Cardiac muscle cell (in vitro differentiated cells and primary cell): ENCODE measurements around the gene ERP44. TPM values are rescaled to one million over a fixed set of nuclear protein-coding genes. Genes with fewer than 3 reads are reported as not detected.

Source experiments
- DNase-seq, 2 donors: peaks; one replicate each; pipeline versions ENCODE4 v3.0.0 to v3.0.0-alpha.2; 2010 to 2017; ENCODE audit warnings: low read depth in 1 of 2, low spot score in 1 of 2
- H3K27ac ChIP-seq: fragments of 200-600 bp; sonication (generic); 2 replicates; pipeline ENCODE4 v1.5.1; 2016
- H3K27me3 ChIP-seq: fragments of 200-600 bp; sonication (generic); 2 replicates; pipeline ENCODE4 v1.6.0; 2016; ENCODE audit warnings: control low read depth
- H3K36me3 ChIP-seq: fragments of 200-600 bp; sonication (generic); 2 replicates; pipeline ENCODE4 v1.5.1; 2016; ENCODE audit warnings: control low read depth
- H3K4me1 ChIP-seq: fragments of 200-600 bp; sonication (generic); 2 replicates; pipeline ENCODE4 v1.8.1; 2017; ENCODE audit warnings: low read depth, mild to moderate bottlenecking, mixed run types
- H3K4me3 ChIP-seq: fragments of 200-600 bp; sonication (generic); 2 replicates; pipeline ENCODE4 v1.5.1; 2016; ENCODE audit warnings: mild to moderate bottlenecking
- H3K9me3 ChIP-seq: fragments of 200-600 bp; sonication (generic); 2 replicates; pipeline ENCODE4 v1.5.1; 2017; ENCODE audit warnings: low read depth, mild to moderate bottlenecking, control low read depth
- CTCF ChIP-seq: IDR thresholded peaks from 2 replicates; pipeline ENCODE4 v1.5.1; 2012; ENCODE audit warnings: low read depth, mild to moderate bottlenecking, low read length
- polyA plus RNA-seq: library from polyadenylated mRNA; unstranded; fragments of >200 nt; fragmentation: Nextera tagmentation; extraction: Ambion mirVana; gene quantifications from 2 replicates; pipeline ENCODE4 v1.2.1, GENCODE V29; 2016
- total RNA-seq: library from RNA; depleted of rRNA; stranded (reverse); fragments of >200 nt; gene quantifications from 2 replicates; pipeline ENCODE4 v1.2.3, GENCODE V29; 2016

Gene ERP44
- total and polyA plus RNA-seq, 2 experiments from 2014 or later, result 10.0 to 35.3 TPM

- no peaks in the 10 kb centered on the region for H3K27me3 ChIP-seq
- H3K4me3 ChIP-seq, result no peak overlapping the region
- DNase-seq, result no peak
- no peak for TF ChIP-seq CTCF
- H3K4me1 ChIP-seq, result no peaks in the 10 kb centered on the region
- no peaks in the 10 kb centered on the region for H3K9me3 ChIP-seq
- no peaks in the 10 kb centered on the region for H3K36me3 ChIP-seq
- H3K27ac ChIP-seq, result no peak overlapping the region
Measured at GRCh38 chr9:100027543-100027942, 71.3 kb downstream of the ERP44 start.

GRCh38 chr9:100021931-100022330 lies 76.9 kb downstream of the ERP44 start:
- TF ChIP-seq CTCF, result no peak
- Histone ChIP-seq H3K4me3 (no peak overlapping the region), H3K27ac (no peak overlapping the region), H3K27me3 (no peaks in the 10 kb centered on the region), H3K36me3 (no peaks in the 10 kb centered on the region), H3K4me1 (no peaks in the 10 kb centered on the region), H3K9me3 (no peaks in the 10 kb centered on the region)
- DNase-seq, result no peak

GRCh38 chr9:100020121-100020795 lies 78.5 kb downstream of the ERP44 start:
- H3K4me1 ChIP-seq, result no peaks in the 10 kb centered on the region
- peaks cover 5% of the 10 kb centered on the region for H3K36me3 ChIP-seq
- no peak for TF ChIP-seq CTCF
- no peaks in the 10 kb centered on the region for H3K27me3 ChIP-seq
- no peak overlapping the region for H3K4me3 ChIP-seq
- no peak overlapping the region for H3K27ac ChIP-seq
- H3K9me3 ChIP-seq, result no peaks in the 10 kb centered on the region
- peak in 1 of 2 donors; percentile 20 for DNase-seq

- H3K4me3 ChIP-seq, result no peak overlapping the region
Measured at GRCh38 chr9:100019541-100019940, 79.3 kb downstream of the ERP44 start.

GRCh38 chr9:100014846-100015245 lies 84.0 kb downstream of the ERP44 start:
- no peak for TF ChIP-seq CTCF
- Histone ChIP-seq H3K4me3 (no peak overlapping the region), H3K4me1 (no peaks in the 10 kb centered on the region), H3K27me3 (no peaks in the 10 kb centered on the region), H3K9me3 (no peaks in the 10 kb centered on the region), H3K27ac (no peak overlapping the region), H3K36me3 (peaks cover 5% of the 10 kb centered on the region)
- DNase-seq, result no peak

More at GRCh38 chr9:100019541-100019940, 79.3 kb downstream of the ERP44 start:
- Histone ChIP-seq H3K4me1 (no peaks in the 10 kb centered on the region), H3K27me3 (no peaks in the 10 kb centered on the region), H3K27ac (no peak overlapping the region), H3K9me3 (no peaks in the 10 kb centered on the region), H3K36me3 (peaks cover 5% of the 10 kb centered on the region)
- TF ChIP-seq CTCF, result no peak
- DNase-seq, result no peak
